HepG2 (cell line): Measurements from ENCODE around the gene GPD1. TPM values are rescaled to one million over a fixed set of nuclear protein-coding genes. Genes with fewer than 3 reads are reported as not detected.

Experiments
- AGO1 ChIP-seq: fragments of 200-400 bp; formaldehyde crosslinking; IDR thresholded peaks from 2 replicates; pipeline ENCODE4 v1.6.1; 2017; ENCODE audit warnings: mild to moderate bottlenecking, low read depth, low read length, moderate library complexity; ENCODE audit not compliant: poor library complexity, severe bottlenecking
- ATF7 ChIP-seq, 2 experiments: fragments of 450-650 bp in 1 of 2; sonication (generic) in 1 of 2; formaldehyde crosslinking in 1 of 2; IDR thresholded peaks; 2 replicates each; pipeline versions ENCODE4 v1.4.0 to v1.6.1; 2016 to 2020; ENCODE audit warnings: antibody characterized with exemption in 1 of 2, mild to moderate bottlenecking in 1 of 2, missing genetic modification reagents in 1 of 2
- BCLAF1 ChIP-seq: fragments of 450-650 bp; IDR thresholded peaks from 2 replicates; pipeline ENCODE4 v1.6.1; 2017; ENCODE audit warnings: mild to moderate bottlenecking
- FOXO1 ChIP-seq: sonication (generic); formaldehyde crosslinking; IDR thresholded peaks from 2 replicates; pipeline ENCODE4 v1.4.0; 2020; ENCODE audit warnings: missing genetic modification reagents
- HMG20A ChIP-seq: IDR thresholded peaks from 2 replicates; pipeline ENCODE4 v1.6.1; 2016; ENCODE audit warnings: borderline replicate concordance
- MZF1 ChIP-seq: sonication (generic); formaldehyde crosslinking; IDR thresholded peaks from 2 replicates; pipeline ENCODE4 v1.8.1; 2023; ENCODE audit warnings: mild to moderate bottlenecking, missing genetic modification reagents, borderline replicate concordance
- RFX3 ChIP-seq: IDR thresholded peaks from 2 replicates; pipeline ENCODE4 v1.6.1; 2016; ENCODE audit warnings: missing biosample characterization, missing genetic modification reagents
- SP5 ChIP-seq: IDR thresholded peaks from 2 replicates; pipeline ENCODE4 v1.6.1; 2016; ENCODE audit warnings: low read depth, borderline replicate concordance
- STAT6 ChIP-seq: sonication (generic); formaldehyde crosslinking; IDR thresholded peaks from 2 replicates; pipeline ENCODE4 v1.4.0; 2020; ENCODE audit warnings: missing genetic modification reagents, mild to moderate bottlenecking, borderline replicate concordance
- ZBTB34 ChIP-seq: sonication (generic); formaldehyde crosslinking; IDR thresholded peaks from 2 replicates; pipeline ENCODE4 v1.8.0; 2022; ENCODE audit warnings: mild to moderate bottlenecking, missing genetic modification reagents
- ZFX ChIP-seq: sonication (generic); formaldehyde crosslinking; IDR thresholded peaks from 2 replicates; pipeline ENCODE4 v1.4.0; 2020; ENCODE audit warnings: mild to moderate bottlenecking, low read depth, missing genetic modification reagents, moderate library complexity
- ZNF407 ChIP-seq: sonication (generic); formaldehyde crosslinking; IDR thresholded peaks from one replicate; pipeline ENCODE4 v1.5.1; 2020; ENCODE audit warnings: mild to moderate bottlenecking, missing genetic modification reagents; ENCODE audit errors: not compliant biosample characterization
- polyA plus RNA-seq, 8 experiments: library from polyadenylated mRNA; depleted of rRNA in 3 of 8; stranded (reverse) in 7 of 8; unstranded in 1 of 8; fragments of >200 nt; fragmentation: Illumina TruSeq in 4 of 8; extraction: Trizol in 4 of 8; gene quantifications; 2 replicates each; pipeline versions ENCODE4 v1.2.1 to v1.2.3, GENCODE V29; 2011 to 2016; ENCODE audit warnings: low read depth in 4 of 8, missing spikeins in 1 of 8, mixed read lengths in 1 of 8; ENCODE audit not compliant: insufficient read depth in 1 of 8
- total RNA-seq, 5 experiments: library from RNA; depleted of rRNA; stranded (reverse); fragments of >200 nt; fragmentation: Illumina TruSeq; extraction: Trizol; gene quantifications; 2 replicates each; pipeline ENCODE4 v1.2.3, GENCODE V29; 2016; ENCODE audit warnings: low read depth in 1 of 5

The GPD1 gene
- total and polyA plus RNA-seq, 2 of the 13 experiments (the other 11 are each of a cell fraction or from before 2014, with no cell fraction given), result 3.7 to 30.6 TPM

- TF ChIP-seq STAT6 (CRISPR knock-in tag) (no peak; the same call in 1 of the 2 replicates), BCLAF1 (no peak), ATF7 (IDR thresholded peaks at IDR 0.05) (no peak), ATF7 (CRISPR knock-in tag; IDR thresholded peaks at IDR 0.05) (0 out of 2 replicates have a peak, but pooled peaks have one; percentile 27), HMG20A (no peak), ZFX (CRISPR knock-in tag) (peak; percentile 95), SP5 (CRISPR knock-in tag) (peak; percentile 86), RFX3 (CRISPR knock-in tag) (0 out of 2 replicates have a peak, but pooled peaks have one; percentile 16), MZF1 (0 out of 2 replicates have a peak, but pooled peaks have one; percentile 63), ZBTB34 (peak; percentile 65; the same call in 1 of the 2 replicates), AGO1 (peak; percentile 78), ZNF407 (peak; percentile 38), FOXO1 (CRISPR knock-in tag) (0 out of 2 replicates have a peak, but pooled peaks have one; percentile 13)
Measured at GRCh38 chr12:50111693-50112455, 8.1 kb downstream of the GPD1 start, which contains the start of gene COX14 (continued).
